KBM-7 (cell line): ENCODE measurements around the gene TBC1D3L.
"Not testable (repeated sequence)": the region's sequence is repeated elsewhere in the genome, so short reads cannot be mapped to it uniquely, and the experiment has no call there.

Experiments used
- DNase-seq: peaks from one replicate; pipeline ENCODE4 v3.0.0-alpha.2; 2015
- in situ Hi-C: fragments of 300-500 bp; cut with MboI; formaldehyde crosslinking; loops from 2 replicates; pipeline ENCODE4 v1.14.3; 2020; ENCODE audit warnings: low sequenced_read_pairs, low pct_unique_long_range_greater_than_20kb, mixed read lengths

Gene TBC1D3L

GRCh38 chr17:37988960-37989359, at the start of gene TBC1D3L:
TSS of gene TBC1D3L (minus strand) at chr17:37989060. CDS start at chr17:37987520, 1,540 bp downstream.
- in situ Hi-C loops, DNase-seq: not testable (repeated sequence)

- in situ Hi-C loops, DNase-seq: not testable (repeated sequence)
These were observed 14.8 kb upstream of the TBC1D3L start, which contains the start of gene TBC1D3D for GRCh38 chr17:38003676-38004075. TSS of gene TBC1D3D (plus strand) at chr17:38003976. CDS start at chr17:38005561, 1,585 bp downstream.
